ENCODE results near the gene SAP30BP. TPM values are rescaled to one million over a fixed set of nuclear protein-coding genes. Genes with fewer than 3 reads are reported as not detected.

SAP30BP gene
- total and polyA plus RNA-seq, 2 donors (not counting 1 experiment from before 2014, with no cell fraction given): 143 to 148 TPM

GRCh38 chr17:75712446-75712845, 45.3 kb downstream of the SAP30BP start:
- no peaks in the 10 kb centered on the region for H3K79me2 ChIP-seq (ENCODE audit: control insufficient read depth, insufficient read depth, low read length)
- no peak overlapping the region for H3K4me3 ChIP-seq (ENCODE audit: control extremely low read depth in 1 of 5, extremely low read depth in 1 of 5, insufficient read depth in 1 of 5, low read depth in 2 of 5, low read length in 4 of 5)
- DNase-seq (no peak), ATAC-seq (ENCODE audit: low read depth) (no peak)
- no peak overlapping the region for H2AFZ ChIP-seq (ENCODE audit: insufficient read depth, low read depth, low read length, poor library complexity, severe bottlenecking)
- WGBS (ENCODE audit: insufficient coverage): no CpG with 5 or more reads among the region's 2 CpGs
- H3K27me3 Mint-ChIP-seq: peaks cover 3% of the 10 kb centered on the region
- H3K4me2 ChIP-seq (replicated peaks; ENCODE audit: low read depth, low read length, poor library complexity, severe bottlenecking): no peak overlapping the region
- intact Hi-C loops (cut with micrococcal nuclease): no loop called here
- no peaks in the 10 kb centered on the region for H3K9me3 ChIP-seq (ENCODE audit: control extremely low read depth in 1 of 3, control insufficient read depth in 2 of 3, insufficient read depth in 1 of 3, low read length in 2 of 3)
- H3K9me3 Mint-ChIP-seq (ENCODE audit: insufficient read depth): no peaks in the 10 kb centered on the region
- H3K4me3 Mint-ChIP-seq: no peak overlapping the region
- no peaks in the 10 kb centered on the region for H3K4me1 ChIP-seq (ENCODE audit: control insufficient read depth in 2 of 2, insufficient read depth in 2 of 2, low read length in 2 of 2)
- TF ChIP-seq CTCF (IDR thresholded peaks at IDR 0.05): no peak
- no peaks in the 10 kb centered on the region for H4K20me1 ChIP-seq (ENCODE audit: control insufficient read depth, insufficient read depth, low read length, poor library complexity, severe bottlenecking)
- H3K27ac ChIP-seq (ENCODE audit: low read length in 2 of 2): no peak overlapping the region
- peaks cover 0 to 10% of the 10 kb centered on the region in 2 experiments for H3K36me3 ChIP-seq (replicated peaks in 1 of 2; ENCODE audit: control extremely low read depth in 1 of 2, control insufficient read depth in 1 of 2, extremely low read depth in 1 of 2, insufficient read depth in 2 of 2, low read length in 1 of 2)
- ChIA-PET POLR2A (no interaction called here), CTCF (interaction anchor here (3.1 kb wide), 1 partner anchor 79 kb away, joined by 13 read pairs; the partner anchor contains the start of gene SMIM5)
- H3K4me1 Mint-ChIP-seq: peaks cover 2% of the 10 kb centered on the region
- no peak overlapping the region for H3K27ac Mint-ChIP-seq
- H3K27me3 ChIP-seq (replicated peaks in 1 of 4; ENCODE audit: control extremely low read depth in 1 of 4, control insufficient read depth in 3 of 4, insufficient read depth in 4 of 4, low read length in 3 of 4): no peaks in the 10 kb centered on the region
- no peak overlapping the region for H3K9ac ChIP-seq (ENCODE audit: low read length)

GRCh38 chr17:75719732-75720131, 52.6 kb downstream of the SAP30BP start:
- POLR2A ChIA-PET: no interaction called here
- Mint-ChIP-seq H3K27me3 (peaks cover 15% of the 10 kb centered on the region), H3K27ac (no peak overlapping the region), H3K4me3 (peak overlapping the region; percentile 83), H3K9me3 (ENCODE audit: insufficient read depth) (no peaks in the 10 kb centered on the region), H3K4me1 (peaks cover 7% of the 10 kb centered on the region)
- no peak overlapping the region for H3K4me3 ChIP-seq (ENCODE audit: control extremely low read depth in 1 of 5, extremely low read depth in 1 of 5, insufficient read depth in 1 of 5, low read depth in 2 of 5, low read length in 4 of 5)
- ATAC-seq (ENCODE audit: low read depth) (no peak), DNase-seq (no peak)
- peaks cover 0 to 6% (median 0%) of the 10 kb centered on the region in 3 donors for H3K9me3 ChIP-seq (ENCODE audit: control extremely low read depth in 1 of 3, control insufficient read depth in 2 of 3, insufficient read depth in 1 of 3, low read length in 2 of 3)
- intact Hi-C loops (cut with micrococcal nuclease): no loop called here
- H3K9ac ChIP-seq (ENCODE audit: low read length): no peak overlapping the region
- H3K27me3 ChIP-seq (replicated peaks in 1 of 4; ENCODE audit: control extremely low read depth in 1 of 4, control insufficient read depth in 3 of 4, insufficient read depth in 4 of 4, low read length in 3 of 4): peaks cover 0 to 30% (median 4%) of the 10 kb centered on the region in 4 experiments
- H3K36me3 ChIP-seq (replicated peaks in 1 of 2; ENCODE audit: control extremely low read depth in 1 of 2, control insufficient read depth in 1 of 2, extremely low read depth in 1 of 2, insufficient read depth in 2 of 2, low read length in 1 of 2): no peaks in the 10 kb centered on the region
- no peak for TF ChIP-seq EZH2 (IDR thresholded peaks at IDR 0.05; ENCODE audit: borderline replicate concordance, insufficient read depth, low read depth, low read length, poor library complexity, severe bottlenecking)
- TF ChIP-seq CTCF (IDR thresholded peaks at IDR 0.05): no peak
- WGBS (ENCODE audit: insufficient coverage): no CpG with 5 or more reads among the region's 2 CpGs
- H3K27ac ChIP-seq (ENCODE audit: low read length in 2 of 2): no peak overlapping the region
- CTCF ChIA-PET: interaction anchor here (0.6 to 4.4 kb wide), 5 partner anchors 29 to 245 kb away, joined by 3 to 16 read pairs (median 5); partner anchors contain the start of gene SMIM5
- no peaks in the 10 kb centered on the region for H3K79me2 ChIP-seq (ENCODE audit: control insufficient read depth, insufficient read depth, low read length)
- peaks cover 5 to 11% of the 10 kb centered on the region in 2 donors for H3K4me1 ChIP-seq (ENCODE audit: control insufficient read depth in 2 of 2, insufficient read depth in 2 of 2, low read length in 2 of 2)
- H4K20me1 ChIP-seq (ENCODE audit: control insufficient read depth, insufficient read depth, low read length, poor library complexity, severe bottlenecking): no peaks in the 10 kb centered on the region
- H3K4me2 ChIP-seq (replicated peaks; ENCODE audit: low read depth, low read length, poor library complexity, severe bottlenecking): no peak overlapping the region
- H2AFZ ChIP-seq (ENCODE audit: insufficient read depth, low read depth, low read length, poor library complexity, severe bottlenecking): no peak overlapping the region
